HG03280 (cell line): ENCODE data around the gene CXCR4.

Source experiments
- ATAC-seq: cut with Tn5 transposase; IDR thresholded peaks from one replicate; pipeline ENCODE4 v1.9.1; 2021; ENCODE audit warnings: mild to moderate bottlenecking, moderate library complexity; ENCODE audit not compliant: unreplicated experiment

CXCR4 gene

DNA sequence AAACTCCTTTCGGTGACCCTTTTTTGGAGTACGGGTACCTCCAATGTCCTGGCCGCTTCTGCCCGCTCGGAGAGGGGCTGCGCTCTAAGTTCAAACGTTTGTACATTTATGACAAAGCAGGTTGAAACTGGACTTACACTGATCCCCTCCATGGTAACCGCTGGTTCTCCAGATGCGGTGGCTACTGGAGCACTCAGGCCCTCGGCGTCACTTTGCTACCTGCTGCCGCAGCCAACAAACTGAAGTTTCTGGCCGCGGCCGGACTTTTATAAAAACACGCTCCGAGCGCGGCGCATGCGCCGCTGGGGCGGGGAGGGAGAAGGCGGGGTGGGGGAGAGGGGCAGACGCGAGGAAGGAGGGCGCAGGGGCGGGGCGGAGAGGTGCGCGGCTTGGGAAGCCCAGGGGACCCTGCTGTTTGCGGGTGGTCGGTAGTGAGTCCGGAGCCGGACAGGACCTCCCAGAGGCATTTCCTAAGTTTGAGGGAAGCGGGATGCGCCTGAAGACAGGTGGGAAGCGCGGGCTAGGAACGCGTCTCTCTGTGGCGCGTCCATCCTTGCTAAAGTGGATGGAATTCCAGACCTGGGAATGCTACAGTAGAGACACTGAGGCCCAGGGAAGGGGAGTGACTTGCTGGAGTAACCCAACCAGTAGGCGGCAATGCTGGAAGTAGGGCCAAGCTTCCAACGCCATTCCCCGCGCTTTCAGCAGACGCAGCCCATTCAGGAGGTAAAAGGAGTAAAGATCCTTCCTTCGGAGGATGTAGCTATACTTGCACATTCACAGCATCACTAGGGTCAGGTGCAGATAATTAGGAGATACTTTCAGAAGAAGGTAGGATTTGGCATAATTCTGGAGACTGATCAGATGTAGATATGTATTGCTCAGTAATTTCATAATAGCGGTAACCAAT lies at the start of gene CXCR4:
Gene CXCR4, minus strand, starts transcription at position 241 of the 910 bp plus-strand sequence. Its CDS starts 89 bp downstream, at position 152.
- peak; percentile 23 for ATAC-seq

DNA sequence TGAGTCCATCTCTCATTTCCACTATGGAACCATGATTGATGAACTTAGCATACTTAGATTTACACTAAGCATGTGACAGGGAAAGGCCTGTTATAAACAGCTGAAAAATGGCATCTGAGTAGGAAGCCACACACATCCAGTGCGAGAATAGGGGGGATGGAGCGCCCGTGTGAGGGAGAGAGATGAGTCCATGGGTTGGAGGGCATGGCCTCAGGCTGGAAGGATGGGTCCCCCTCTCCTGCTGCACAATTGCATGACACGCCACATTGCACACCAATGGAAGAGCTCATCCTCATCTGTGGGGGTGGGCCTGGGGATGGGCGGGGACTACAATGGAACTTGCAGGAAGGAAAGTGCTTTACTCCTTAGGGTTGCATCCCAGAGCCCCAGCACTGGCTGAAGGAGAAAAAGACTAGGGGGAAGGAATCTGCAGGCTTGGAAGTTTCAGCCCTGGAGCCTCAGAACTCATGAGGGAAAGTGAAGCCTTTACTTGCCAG lies 46.4 kb upstream of the CXCR4 start:
- ATAC-seq = no peak

DNA sequence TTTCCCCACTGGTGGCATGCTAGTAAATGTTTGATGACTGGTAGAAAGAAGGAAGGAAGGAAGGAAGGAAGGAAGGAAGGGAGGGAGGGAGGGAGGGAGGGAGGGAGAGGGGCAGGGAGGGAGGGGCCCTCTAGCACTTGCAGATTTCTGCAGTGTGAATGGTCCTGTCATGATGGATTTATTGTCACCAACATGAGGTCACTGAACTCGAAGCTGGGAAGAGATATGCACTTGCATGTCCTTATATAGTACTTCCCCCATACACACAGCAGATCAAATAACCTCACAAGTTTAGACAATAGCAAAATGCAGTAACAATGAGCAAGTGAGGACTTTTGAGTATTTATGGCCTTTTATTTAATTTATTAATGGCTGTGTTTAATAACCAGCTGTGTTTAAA lies 44.5 kb upstream of the CXCR4 start:
- ATAC-seq = no peak

DNA sequence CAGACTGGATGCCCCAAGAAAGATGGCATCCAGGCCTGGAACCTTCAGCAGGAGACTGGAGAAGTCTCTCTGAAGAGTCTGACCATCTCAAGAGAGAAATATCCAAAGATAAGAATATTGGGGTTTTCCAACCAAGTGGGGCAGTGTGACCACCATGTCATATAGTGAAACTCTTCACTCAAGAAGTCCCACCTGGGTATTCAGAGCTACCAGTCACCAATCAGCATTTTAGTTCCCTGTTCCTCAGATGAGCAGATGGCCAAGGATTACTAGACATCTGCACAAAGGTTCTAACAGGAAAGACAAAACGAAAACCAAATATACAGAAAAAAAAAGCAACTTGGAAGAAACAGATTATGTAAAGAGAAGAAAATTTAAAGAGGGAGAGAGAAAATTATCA lies 38.5 kb upstream of the CXCR4 start:
- no peak for ATAC-seq

DNA sequence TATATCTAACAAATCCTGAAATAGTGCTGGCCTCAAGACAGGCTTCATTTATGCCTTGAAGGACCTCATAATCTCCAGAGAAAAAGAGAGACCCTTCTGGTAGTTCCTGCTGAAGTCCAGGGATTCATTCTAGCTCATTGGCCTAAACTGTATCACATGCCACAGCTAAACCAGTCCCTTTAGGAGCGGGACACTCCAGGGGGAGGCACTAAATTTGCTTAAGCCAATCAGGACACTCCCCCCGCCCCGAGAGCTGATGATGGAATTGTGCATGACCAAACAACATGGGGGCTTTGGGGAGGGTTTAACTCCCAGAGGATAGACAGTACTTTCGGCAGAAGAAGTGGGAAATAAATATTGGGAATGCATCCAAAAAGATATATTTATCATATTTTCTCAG lies 36.4 kb upstream of the CXCR4 start:
- no peak for ATAC-seq

DNA sequence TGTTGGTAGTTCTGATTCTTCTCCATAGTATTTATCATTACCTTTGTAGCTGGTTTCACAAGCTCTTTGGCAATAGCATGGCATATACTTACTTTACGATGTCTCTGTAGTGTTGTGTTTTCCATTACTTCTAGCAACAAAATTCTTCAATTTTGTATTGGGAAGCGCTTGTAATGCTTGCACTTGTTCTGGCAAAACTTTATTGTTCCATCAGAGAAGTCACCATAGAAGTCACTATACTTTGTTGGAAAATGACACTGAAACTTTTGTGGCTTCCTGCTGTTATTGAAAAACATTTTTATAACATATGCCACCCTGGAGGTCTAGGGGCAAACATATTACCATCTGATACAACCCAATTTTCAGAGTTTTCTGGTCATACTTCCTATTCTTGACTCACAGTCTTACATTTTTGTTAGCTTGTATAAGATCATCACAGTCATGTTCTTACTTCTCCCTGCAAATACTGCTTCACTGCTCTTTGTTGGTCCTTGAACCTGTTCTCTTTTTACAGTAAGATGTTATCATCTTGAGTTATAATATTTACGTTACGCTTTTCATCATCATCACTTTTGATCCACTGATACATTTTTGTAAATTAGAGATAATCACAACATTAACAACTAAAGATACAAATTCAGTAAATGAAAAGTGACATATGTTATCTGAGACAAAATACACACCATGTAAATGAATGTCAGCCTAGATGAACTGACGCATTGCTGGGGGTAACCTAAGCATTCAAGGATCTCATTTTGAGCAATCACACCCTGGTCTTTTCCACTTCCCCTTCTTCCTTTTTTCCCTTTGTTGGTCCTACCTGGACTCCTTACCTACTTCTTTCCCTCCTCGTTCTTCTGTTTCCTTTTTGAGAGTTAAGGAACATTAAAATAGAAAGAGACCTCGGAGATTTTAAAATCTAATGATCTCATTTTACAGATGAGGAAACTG lies 33.3 kb upstream of the CXCR4 start:
- no peak for ATAC-seq

DNA sequence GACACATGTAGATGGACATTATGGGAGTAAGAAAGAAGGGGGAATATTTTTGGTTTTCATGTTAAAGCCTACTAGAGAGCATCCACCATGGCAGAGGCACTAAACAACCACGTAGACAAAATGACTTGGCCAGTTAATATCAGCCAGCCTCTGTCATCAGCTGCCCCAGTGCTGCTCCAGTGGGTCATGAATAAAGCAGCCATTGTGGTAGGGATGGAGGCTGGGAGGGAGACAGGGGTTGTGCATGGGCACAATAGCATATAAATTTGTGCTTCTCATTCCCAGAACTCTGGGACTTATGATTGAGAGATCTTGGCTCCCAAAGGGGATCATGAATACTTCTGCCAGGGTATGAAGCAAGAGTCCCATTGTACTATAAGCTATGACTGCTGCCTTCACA lies 31.1 kb upstream of the CXCR4 start:
- ATAC-seq = no peak

DNA sequence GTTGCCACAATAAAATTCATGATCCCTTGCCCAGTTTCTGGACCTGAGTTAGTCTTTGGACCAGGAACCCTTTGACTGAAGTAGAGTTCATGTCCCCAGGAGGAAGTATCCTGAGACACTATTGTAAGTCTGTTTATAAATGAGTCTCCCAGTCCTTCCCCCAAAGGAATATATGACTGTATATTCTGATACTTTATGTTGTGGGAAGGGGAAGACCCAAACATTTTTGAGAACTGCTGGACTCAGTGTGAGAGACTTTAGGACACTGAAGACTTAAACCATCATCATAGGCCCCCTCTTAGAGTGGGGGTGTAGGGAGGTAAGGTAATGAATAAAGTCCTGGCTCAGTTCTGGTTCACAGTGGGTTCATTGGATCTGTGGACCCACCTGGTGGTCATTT lies 28.6 kb upstream of the CXCR4 start:
- no peak for ATAC-seq

DNA sequence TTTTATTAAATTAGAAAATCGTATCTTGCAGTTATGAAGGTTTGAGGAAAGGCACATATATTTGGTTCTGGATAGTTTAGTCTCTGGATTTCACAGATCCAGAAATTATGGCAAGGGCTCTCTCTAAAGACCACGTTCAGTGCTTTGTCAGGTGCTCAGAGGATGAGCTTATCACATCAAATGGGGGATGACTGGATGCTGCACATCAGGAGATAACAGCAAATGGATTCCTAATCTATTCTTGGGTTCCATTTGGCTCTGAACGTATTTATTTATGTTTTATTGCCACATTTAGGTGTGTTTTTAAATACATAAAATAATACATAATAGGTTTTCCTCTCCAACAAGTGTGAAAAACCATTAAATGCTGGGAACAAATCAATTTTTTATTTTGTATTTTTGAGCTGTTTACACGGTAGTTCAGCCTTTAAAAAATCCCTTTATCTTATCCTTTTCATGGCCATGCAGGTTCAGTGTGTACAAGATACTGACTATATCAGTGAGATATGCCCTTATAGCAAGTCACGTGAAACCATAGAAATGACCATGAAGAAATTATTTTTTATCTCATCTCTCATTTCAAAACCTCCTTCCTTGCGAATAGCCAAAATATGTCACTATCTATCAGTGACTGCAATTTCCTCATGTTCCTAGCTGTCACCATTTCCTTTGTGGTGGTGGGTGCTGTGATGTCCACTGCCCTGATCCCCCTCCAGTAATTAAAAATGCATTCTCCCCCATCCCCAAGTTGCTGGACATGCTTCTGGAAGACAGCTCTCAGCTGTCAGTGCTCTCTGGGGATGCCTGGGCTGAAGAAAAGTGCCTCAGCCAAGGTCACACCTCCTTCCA lies 25.9 kb upstream of the CXCR4 start:
- ATAC-seq = no peak

DNA sequence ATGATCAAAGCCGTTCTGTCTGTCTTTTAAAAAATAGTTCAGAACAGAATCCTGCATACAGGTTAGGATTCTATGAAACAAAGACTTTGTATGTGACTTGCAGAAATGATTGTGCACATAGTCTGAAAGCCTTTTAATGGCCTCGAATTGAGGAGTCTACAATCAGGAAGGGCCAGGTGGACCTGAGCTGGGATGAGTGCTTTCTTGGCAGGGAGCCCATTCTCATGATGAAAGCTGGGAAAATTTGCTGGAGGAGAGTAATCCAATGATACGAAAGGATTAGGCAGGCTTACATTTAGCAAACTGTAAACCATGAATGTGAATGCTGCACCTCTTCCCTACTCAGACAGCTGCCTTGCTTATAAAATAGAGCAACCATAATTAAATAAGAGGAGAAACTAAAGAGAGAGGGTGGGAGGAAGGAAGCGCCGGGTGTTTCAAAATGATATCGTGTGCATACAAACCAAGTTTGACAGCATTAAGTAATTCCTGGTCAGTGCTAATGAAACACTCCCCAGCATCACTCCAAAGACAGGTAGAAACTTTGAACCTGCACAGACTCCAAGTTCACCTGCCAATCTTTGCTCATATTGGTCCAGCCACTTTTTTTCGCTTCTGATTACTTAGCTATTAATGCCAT lies 23.7 kb upstream of the CXCR4 start:
- ATAC-seq = no peak

DNA sequence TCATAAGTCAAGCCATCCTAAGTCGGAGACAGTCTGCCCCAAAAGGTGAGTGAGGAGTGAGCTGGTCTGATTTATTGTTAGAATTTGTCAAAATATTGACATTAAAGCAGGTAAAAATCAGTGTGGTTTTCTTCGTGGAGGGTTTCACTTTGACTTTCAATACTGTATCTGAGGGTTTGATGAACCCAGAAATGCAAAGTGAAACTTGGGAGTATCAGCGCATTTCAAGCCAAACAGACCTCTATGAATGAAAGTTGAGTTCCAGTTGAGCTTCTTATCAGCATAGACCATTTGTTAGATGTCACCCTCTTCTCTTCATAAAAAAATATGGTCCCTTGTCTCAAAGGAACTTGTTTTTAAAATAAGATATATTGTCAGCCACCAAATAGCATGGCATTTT lies 21.7 kb upstream of the CXCR4 start:
- no peak for ATAC-seq

DNA sequence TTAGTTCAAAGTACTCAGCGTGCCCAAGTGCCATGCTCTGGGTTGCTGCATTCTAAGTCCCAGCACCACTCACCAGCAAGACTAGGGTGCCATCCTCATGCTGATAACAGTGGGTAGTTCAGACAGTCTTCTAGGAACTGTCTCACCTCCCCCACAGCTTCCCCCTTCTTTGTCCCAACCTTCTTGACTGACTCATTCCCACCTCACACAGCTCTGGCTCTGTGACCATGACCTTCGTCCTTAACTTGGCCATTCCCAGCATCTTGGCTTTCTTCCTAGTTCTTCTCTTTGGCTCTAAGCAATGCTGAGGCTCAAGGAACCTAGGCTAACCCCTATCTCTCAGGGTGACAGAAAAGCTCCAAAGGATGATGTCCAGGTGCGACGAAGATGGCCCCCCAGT lies 20.0 kb upstream of the CXCR4 start:
- no peak for ATAC-seq

DNA sequence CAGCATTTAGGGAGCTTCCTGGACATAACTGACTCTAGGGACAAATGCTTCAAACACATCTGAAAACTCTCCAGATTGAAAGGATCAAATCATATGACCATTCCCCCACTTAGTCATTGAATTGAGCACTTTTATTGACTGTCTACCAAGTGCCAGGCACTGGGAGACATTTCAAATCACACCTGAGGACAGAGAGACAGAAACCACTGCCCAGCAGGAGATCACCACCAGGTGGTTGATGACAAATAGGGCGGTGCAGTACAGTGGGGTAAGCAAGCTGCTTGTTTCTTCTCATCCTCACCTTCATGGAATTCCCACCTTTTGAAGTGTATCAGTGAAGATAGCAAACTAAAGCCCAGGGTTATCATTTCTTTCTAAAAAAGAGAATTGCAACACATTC lies 19.0 kb upstream of the CXCR4 start:
- no peak for ATAC-seq

DNA sequence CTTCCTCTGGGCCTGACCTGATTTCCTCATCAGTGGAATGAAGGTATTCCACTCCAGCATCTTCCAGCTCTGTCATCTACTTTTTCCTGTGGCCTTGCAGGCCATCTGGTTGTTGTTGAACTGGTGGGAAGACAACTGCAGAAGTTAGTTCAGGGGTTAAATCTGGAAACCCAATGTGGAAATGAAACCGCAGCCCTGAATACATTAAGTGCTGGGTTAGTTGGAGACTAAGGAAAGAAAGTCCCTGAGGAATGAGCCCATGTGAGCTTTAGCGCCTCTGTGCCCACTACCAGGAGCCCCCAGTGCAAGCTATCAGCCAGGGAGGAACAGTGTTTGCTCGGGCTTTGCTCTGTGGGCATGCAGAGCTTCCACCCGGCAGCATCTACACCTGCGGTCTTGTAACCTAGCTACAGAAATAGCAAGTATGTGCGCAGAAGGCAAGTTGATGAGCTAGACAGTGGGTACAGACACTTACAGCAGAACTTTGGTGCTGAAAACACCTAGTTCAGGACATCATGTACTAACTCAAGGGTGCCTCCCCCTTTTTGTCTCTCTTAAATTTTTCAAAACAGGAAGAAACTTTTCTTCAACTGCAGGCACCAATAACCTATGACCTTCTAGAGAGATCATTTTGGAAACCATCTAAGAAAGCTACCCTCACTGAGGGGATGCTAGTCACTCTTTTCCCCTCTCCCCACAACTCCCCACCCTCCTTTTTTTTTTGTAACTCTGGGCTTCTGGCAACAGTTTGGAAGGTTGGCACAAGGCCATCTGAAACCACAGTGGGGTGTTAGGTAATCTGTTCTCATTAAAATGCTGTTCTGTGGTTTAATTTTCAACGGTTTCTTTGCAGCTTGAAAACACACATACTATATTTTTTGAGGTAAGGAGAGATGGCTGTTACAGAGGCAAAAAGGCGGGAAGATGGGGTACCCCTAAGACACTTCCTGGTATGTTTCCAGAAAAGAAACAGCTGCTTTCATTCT lies 18.3 kb upstream of the CXCR4 start:
- ATAC-seq = peak; percentile 45

DNA sequence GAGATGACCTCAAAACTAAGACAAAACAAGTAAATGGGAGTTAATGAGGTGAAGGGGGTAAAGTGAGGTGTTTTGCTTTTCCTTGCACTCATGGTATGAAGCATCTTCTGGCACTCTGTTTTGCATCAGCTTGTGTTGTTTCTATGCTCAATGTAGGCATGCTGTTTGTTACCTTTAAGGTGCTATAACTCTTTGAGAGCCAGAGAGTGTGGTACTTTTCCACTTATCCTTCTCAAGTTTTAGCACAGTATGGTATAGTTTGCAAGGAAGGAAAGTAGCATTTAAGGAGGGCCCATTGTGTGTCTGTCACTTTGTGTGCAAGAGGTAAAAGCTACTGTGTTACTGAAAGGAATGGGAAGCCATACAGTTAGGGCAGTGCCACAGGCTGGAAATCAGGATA lies 17.5 kb upstream of the CXCR4 start:
- ATAC-seq = no peak

DNA sequence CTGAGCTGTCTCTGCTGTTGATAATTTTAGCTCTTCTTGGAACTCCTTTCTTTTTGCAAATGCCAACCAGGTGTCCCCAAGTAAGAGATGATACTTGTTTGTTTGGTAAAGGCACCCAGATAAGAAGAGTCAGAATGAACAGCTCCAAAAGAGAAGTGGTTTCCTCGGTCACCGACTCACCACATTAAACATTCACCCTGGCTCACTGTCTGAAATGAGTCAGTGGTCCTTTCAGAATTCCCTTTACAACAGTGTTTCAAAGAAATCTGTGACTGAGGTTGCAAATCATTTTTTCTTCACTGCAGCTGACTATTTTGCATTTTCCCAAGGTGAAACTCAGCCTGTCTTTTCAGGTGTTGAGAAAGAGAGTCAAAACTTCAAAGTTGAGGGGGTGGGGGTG lies 16.2 kb upstream of the CXCR4 start:
- no peak for ATAC-seq

DNA sequence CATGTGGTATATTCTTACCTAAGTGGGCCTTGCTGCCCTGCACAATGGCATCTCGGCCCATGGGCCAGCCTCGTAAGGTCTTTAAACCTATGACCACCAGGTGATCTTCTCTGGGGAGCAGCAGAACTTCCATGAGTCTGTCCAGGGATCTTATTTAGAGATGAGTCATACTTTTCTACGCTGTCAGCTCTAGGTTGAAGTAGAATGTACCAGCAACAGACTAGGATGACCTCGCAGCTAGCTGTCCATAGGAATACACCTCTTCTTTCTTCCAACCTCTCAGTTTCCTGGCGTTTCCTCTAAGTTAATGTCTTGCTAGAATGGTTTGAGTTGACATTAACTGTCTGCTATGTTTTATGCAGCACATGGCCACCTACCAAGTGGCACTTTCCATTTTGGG lies 15.6 kb upstream of the CXCR4 start:
- ATAC-seq = no peak

DNA sequence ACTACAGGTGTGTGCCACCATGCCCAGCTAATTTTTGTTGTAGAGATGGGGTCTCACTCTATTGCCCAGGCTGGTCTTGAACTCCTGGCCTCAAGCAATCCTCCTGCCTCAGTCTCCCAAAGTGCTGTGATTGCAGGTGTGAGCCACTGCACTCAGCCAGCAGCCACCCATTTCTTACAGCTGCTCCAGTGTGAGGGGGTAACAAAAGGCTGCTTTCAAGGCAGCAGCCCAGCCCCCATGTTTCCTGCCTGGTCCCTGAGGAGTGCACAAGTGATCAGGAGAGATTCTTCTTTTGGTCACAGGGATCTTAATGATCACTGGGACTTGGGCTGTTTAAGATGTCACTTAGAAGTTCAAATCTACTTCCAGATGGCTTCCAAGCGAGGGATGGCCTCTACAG lies 15.2 kb upstream of the CXCR4 start:
- no peak for ATAC-seq

DNA sequence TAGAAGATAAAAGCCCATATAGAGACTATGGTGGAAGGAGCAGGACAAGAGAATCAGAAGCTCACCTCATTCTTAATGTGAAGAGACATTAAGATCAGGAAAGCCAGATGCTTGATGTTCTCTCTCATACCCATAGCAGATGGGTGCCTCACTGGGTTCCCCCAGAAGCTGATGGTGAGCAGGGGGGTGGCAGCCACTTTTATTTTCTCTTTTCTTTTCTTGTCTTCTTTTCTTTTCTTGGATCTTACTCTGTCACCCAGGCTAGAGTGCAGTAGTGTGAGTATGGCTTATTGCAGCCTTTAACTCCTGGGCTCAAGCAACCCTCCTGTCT lies 14.8 kb upstream of the CXCR4 start:
- no peak for ATAC-seq
